Erythroblast (primary cell): ENCODE results near the gene DND1.

Experiments used
- GATA1 ChIP-seq: IDR thresholded peaks from 2 replicates; pipeline ENCODE4 v1.6.1; 2011; ENCODE audit warnings: low read depth, mild to moderate bottlenecking, control low read depth, low read length, moderate library complexity
- POLR2A ChIP-seq: IDR thresholded peaks from 2 replicates; pipeline ENCODE4 v1.6.1; 2011; ENCODE audit warnings: mild to moderate bottlenecking, low read length

DNA sequence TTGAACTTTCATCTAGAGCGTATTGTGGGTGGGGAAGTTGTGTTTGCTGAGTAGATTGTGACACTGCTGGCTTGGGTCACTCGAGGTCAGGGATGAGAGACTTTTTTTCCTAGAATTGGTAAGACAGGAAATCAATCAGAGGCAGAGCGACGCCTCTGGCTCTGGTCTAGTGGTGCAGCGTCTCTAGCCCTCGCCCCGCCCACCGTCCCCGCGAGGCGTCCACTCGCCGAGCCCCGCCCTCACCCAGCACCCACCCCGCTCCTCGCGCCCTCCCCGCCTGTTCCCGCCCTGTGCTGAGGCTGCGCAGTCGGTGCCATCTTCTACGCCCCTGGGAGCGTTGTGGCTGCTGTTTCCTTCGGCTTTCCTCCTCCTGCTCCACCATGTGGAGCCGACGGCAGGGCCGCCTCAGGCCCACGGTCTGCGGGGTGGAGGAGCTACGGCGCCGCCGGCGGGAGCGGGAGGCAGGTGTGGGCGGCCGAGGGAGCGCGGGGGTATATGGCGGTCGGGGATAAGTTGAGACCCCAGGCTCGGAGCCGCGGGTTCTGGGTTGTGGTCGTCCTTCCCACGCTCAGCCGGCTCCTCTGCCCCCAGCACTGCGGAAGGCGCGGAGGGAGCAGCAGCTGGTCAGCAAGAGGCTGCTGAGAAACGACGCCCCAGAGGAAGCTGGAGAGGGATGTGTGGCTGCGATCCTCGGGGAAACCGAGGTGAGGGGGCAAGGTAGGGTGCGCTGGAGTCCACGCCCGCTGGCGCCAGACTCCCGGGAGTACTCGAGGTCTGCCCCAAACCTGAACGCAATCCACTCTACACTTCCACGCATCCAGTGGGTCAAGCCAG, 34.0 kb downstream of the DND1 start, which contains the start of gene TMCO6:
- TF ChIP-seq POLR2A: peak; percentile 67
- no peak for TF ChIP-seq GATA1
